Mammary epithelial cell (primary cell): ENCODE data around the gene PCDHA10.

Experiments used
- CTCF ChIP-seq, 2 donors: IDR thresholded peaks in 1 of 2; conservative IDR thresholded peaks in 1 of 2; 2 replicates each; pipeline ENCODE4 v1.5.1; 2011 to 2012; ENCODE audit warnings: inconsistent platforms in 2 of 2, low read length in 2 of 2, mild to moderate bottlenecking in 2 of 2, control low read depth in 1 of 2, low read depth in 1 of 2; ENCODE audit not compliant: insufficient read depth in 1 of 2; ENCODE audit errors: extremely low read depth in 1 of 2
- EZH2 ChIP-seq: IDR thresholded peaks from 2 replicates; pipeline ENCODE4 v1.6.1; 2012; ENCODE audit warnings: low read length, inconsistent platforms, borderline replicate concordance

DNA sequence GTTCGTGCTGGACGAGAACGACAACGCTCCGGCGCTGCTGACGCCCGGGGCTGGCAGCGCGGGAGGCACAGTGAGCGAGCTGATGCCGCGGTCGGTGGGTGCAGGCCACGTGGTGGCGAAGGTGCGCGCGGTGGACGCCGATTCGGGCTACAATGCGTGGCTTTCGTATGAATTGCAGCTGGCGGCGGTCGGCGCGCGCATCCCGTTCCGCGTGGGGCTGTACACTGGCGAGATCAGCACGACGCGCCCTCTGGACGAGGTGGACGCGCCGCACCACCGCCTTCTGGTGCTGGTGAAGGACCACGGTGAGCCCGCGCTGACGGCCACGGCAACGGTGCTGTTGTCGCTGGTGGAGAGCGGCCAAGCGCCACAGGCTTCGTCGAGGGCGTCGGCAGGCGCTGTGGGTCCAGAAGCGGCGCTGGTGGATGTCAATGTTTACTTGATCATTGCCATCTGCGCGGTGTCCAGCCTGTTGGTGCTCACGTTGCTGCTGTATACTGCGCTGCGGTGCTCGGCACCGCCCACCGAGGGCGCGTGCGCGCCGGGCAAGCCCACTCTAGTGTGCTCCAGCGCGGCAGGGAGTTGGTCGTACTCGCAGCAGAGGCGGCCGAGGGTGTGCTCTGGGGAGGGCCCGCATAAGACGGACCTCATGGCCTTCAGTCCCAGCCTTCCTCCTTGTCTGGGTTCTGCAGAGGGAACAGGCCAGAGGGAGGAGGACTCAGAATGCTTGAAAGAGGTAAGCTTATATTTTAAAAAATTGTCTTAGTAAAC is 28.4 kb downstream of the PCDHA10 start:
- TF ChIP-seq CTCF (conservative IDR thresholded peaks at IDR 0.05 in 1 of 2, IDR thresholded peaks at IDR 0.05 in 1 of 2; ENCODE audit: extremely low read depth in 1 of 2, insufficient read depth in 1 of 2, low read depth in 1 of 2, low read length in 2 of 2), result no peak
- TF ChIP-seq EZH2, result no peak
